ENCODE data around the gene SLC35E1.
A peak's percentile ranks its signal among the peaks of the same experiment; 100 is the strongest.
"Not testable (repeated sequence)": the region's sequence is repeated elsewhere in the genome, so short reads cannot be mapped to it uniquely, and the experiment has no call there.

The SLC35E1 gene

GRCh38 chr19:16548956-16549355 is 23.3 kb downstream of the SLC35E1 start:
- no peak for TF ChIP-seq EZH2 (IDR thresholded peaks at IDR 0.05; ENCODE audit: borderline replicate concordance, low read length)
- TF ChIP-seq CTCF (IDR thresholded peaks at IDR 0.05; ENCODE audit: low read length) = no peak
- Histone ChIP-seq H3K27me3 (ENCODE audit: insufficient read depth, low read length) (no peaks in the 10 kb centered on the region), H3K9ac (ENCODE audit: low read length) (no peak overlapping the region), H4K20me1 (ENCODE audit: insufficient read depth, low read length) (no peaks in the 10 kb centered on the region), H3K79me2 (ENCODE audit: insufficient read depth, low read length) (peaks cover 1% of the 10 kb centered on the region; the same call in 1 of the 2 replicates), H3F3A (ENCODE audit: insufficient read depth, low read length) (0 out of 2 replicates have a peak, but pooled peaks cover 6% of the 10 kb centered on the region), H2AFZ (ENCODE audit: low read length) (no peak overlapping the region), H3K36me3 (ENCODE audit: insufficient read depth, low read length) (peaks cover 25% of the 10 kb centered on the region), H3K4me3 (ENCODE audit: low read depth, low read length, poor library complexity, severe bottlenecking) (no peak overlapping the region), H3K4me1 (ENCODE audit: insufficient read depth, low read length, severe bottlenecking) (peaks cover 15% of the 10 kb centered on the region), H3K9me2 (ENCODE audit: low read depth, low read length) (no peaks in the 10 kb centered on the region), H3K27ac (ENCODE audit: low read depth, low read length, poor library complexity, severe bottlenecking) (no peak overlapping the region), H3K9me3 (ENCODE audit: low read length) (no peaks in the 10 kb centered on the region), H3K4me2 (ENCODE audit: low read length) (no peak overlapping the region)

DNA sequence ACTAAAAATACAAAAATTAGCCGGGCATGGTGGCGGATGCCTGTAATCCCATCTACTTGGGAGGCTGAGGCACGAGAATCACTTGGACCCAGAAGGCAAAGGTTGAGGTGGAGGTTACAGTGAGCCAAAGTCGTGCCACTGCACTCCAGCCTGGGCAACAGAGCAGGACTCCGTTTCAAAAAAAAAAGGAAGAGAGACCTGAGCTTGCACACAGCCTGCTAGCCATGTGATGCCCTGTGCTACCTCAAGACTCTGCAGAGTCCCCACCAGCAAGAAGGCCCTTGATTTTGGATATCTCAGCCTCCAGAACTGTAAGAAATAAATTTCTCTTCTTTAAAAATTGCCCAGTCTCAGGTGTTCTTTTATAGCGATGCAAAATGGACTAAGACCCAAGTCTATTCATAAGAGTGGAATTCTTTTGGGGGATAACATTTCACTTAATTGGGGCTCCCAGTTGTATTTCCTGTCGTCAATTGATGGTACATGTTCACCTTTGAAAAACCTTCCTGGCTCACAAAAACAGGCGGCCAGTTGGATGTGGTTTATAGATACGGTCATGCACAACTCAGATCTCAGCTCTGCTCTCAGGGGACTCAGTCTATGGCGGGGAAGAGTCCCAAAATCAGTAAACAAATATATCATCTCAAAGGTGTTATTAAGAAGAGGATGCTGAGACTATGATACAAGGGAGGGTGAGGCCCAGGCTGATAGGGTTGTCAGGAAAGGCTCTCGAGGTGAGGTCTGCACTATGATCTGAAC is 27.6 kb downstream of the SLC35E1 start:
- peak overlapping the region; percentile 70 for H3K27ac ChIP-seq (ENCODE audit: low read depth, low read length, poor library complexity, severe bottlenecking)
- peak overlapping the region; percentile 43 for H3K9ac ChIP-seq (ENCODE audit: low read length)
- 0 out of 2 replicates have a peak, but pooled peaks cover 6% of the 10 kb centered on the region for H3F3A ChIP-seq (ENCODE audit: insufficient read depth, low read length)
- H3K4me1 ChIP-seq (ENCODE audit: insufficient read depth, low read length, severe bottlenecking) = peaks cover 37% of the 10 kb centered on the region
- no peak for TF ChIP-seq EZH2 (IDR thresholded peaks at IDR 0.05; ENCODE audit: borderline replicate concordance, low read length)
- TF ChIP-seq CTCF (IDR thresholded peaks at IDR 0.05; ENCODE audit: low read length) = no peak
- no peaks in the 10 kb centered on the region for H3K27me3 ChIP-seq (ENCODE audit: insufficient read depth, low read length)
- no peaks in the 10 kb centered on the region for H4K20me1 ChIP-seq (ENCODE audit: insufficient read depth, low read length)
- no peaks in the 10 kb centered on the region for H3K9me3 ChIP-seq (ENCODE audit: low read length)
- peaks cover 16% of the 10 kb centered on the region for H3K36me3 ChIP-seq (ENCODE audit: insufficient read depth, low read length)
- peaks cover 38% of the 10 kb centered on the region for H3K79me2 ChIP-seq (ENCODE audit: insufficient read depth, low read length)
- no peaks in the 10 kb centered on the region for H3K9me2 ChIP-seq (ENCODE audit: low read depth, low read length)
- H3K4me2 ChIP-seq (ENCODE audit: low read length) = peak overlapping the region; percentile 75
- H3K4me3 ChIP-seq (ENCODE audit: low read depth, low read length, poor library complexity, severe bottlenecking) = peak overlapping the region; percentile 43
- no peak overlapping the region for H2AFZ ChIP-seq (ENCODE audit: low read length)

DNA sequence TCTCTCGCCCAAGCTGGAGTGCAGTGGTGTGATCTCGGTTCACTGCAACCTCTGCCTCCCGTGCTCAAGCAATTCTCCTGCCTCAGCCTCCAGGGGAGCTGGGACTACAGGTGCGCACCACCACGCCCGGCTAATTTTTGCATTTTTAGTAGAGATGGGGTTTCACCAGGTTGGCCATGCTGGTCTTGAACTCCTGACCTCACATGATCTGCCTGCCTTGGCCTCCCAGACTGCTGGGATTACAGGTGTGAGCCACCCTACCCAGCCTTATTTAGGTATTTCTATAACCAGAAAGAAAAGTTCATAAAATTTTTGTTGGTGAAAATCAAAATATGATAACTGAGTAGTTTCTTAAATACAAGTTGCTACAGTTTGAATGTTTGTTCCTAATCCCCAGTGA is 28.5 kb downstream of the SLC35E1 start:
- not testable (repeated sequence) for H3K9me3 ChIP-seq (ENCODE audit: low read length); H4K20me1 ChIP-seq (ENCODE audit: insufficient read depth, low read length); H3K9me2 ChIP-seq (ENCODE audit: low read depth, low read length); H3K27me3 ChIP-seq (ENCODE audit: insufficient read depth, low read length); H3F3A ChIP-seq (ENCODE audit: insufficient read depth, low read length); H2AFZ ChIP-seq (ENCODE audit: low read length)
- H3K9ac ChIP-seq (ENCODE audit: low read length) = peak overlapping the region; percentile 98; the same call in 1 of the 2 replicates
- peak overlapping the region; percentile 80 for H3K27ac ChIP-seq (ENCODE audit: low read depth, low read length, poor library complexity, severe bottlenecking)
- peak overlapping the region; percentile 72 for H3K4me2 ChIP-seq (ENCODE audit: low read length)
- H3K4me1 ChIP-seq (ENCODE audit: insufficient read depth, low read length, severe bottlenecking) = peaks cover 37% of the 10 kb centered on the region
- H3K36me3 ChIP-seq (ENCODE audit: insufficient read depth, low read length) = peaks cover 25% of the 10 kb centered on the region
- peaks cover 46% of the 10 kb centered on the region for H3K79me2 ChIP-seq (ENCODE audit: insufficient read depth, low read length)
- H3K4me3 ChIP-seq (ENCODE audit: low read depth, low read length, poor library complexity, severe bottlenecking) = peak overlapping the region; percentile 98

Data from OCI-LY1 (cell line).